HFFc6 (cell line): ENCODE measurements around the gene OR7A5. TPM values are rescaled to one million over a fixed set of nuclear protein-coding genes. Genes with fewer than 3 reads are reported as not detected.
"Not testable (repeated sequence)": the region's sequence is repeated elsewhere in the genome, so short reads cannot be mapped to it uniquely, and the experiment has no call there.

Experiments
- DNase-seq: peaks from one replicate; pipeline ENCODE4 v3.0.0-alpha.2; 2018
- H3K27ac Mint-ChIP-seq: 2 replicates; pipeline ENCODE4 v1.8.0; 2020; ENCODE audit warnings: mild to moderate bottlenecking, mixed read lengths
- H3K27me3 Mint-ChIP-seq: 2 replicates; pipeline ENCODE4 v1.8.0; 2021; ENCODE audit warnings: mild to moderate bottlenecking, moderate library complexity, mixed read lengths; ENCODE audit not compliant: insufficient read depth
- H3K36me3 Mint-ChIP-seq: 2 replicates; pipeline ENCODE4 v1.8.0; 2021; ENCODE audit warnings: low read depth, mixed read lengths
- H3K4me1 Mint-ChIP-seq: 2 replicates; pipeline ENCODE4 v1.8.0; 2020; ENCODE audit warnings: low read depth, mixed read lengths
- H3K4me3 Mint-ChIP-seq: 2 replicates; pipeline ENCODE4 v1.8.0; 2020; ENCODE audit warnings: mild to moderate bottlenecking, moderate library complexity, mixed read lengths
- H3K9me3 Mint-ChIP-seq: 2 replicates; pipeline ENCODE4 v1.8.0; 2020; ENCODE audit warnings: mild to moderate bottlenecking, mixed read lengths
- CTCF ChIP-seq: fragments of 200-600 bp; sonication (generic); IDR thresholded peaks from 2 replicates; pipeline ENCODE4 v1.5.0; 2021; ENCODE audit warnings: antibody characterized with exemption, mild to moderate bottlenecking
- total RNA-seq, 6 experiments: library from RNA; stranded (reverse); fragmentation: NEBNext Ultra II Directional; extraction: Animal tissue kit (Norgen Biotek cat#: 25700); gene quantifications; 2 replicates in 1 of 6; 3 replicates in 5 of 6; pipeline ENCODE4 v1.2.3, GENCODE V29; 2021

Gene OR7A5
- total RNA-seq, 6 experiments from 2014 or later: not detected

DNA sequence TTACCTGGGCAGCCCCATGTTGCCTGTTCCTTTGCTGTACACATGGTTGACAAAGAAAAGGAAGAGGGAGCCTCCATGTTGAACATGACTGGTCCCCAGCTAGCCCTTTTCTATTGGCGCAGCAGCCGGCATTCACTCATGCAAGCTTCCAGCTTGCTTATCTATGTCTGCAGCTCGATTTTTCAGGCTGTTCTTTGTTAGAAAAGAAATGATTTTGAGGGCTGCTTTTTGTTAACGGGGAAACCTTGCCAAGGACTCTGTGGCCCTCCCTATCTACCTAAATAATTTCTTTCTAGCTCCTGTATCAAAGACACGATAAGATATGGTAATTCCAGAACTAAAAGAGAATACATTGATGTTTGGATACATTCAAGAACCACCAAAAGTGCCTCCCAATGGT lies 36.2 kb downstream of the OR7A5 start:
- Mint-ChIP-seq H3K36me3 (peaks cover 4% of the 10 kb centered on the region; the same call in 1 of the 2 replicates), H3K9me3 (peaks cover 10% of the 10 kb centered on the region; the same call in 1 of the 2 replicates), H3K4me3 (no peak overlapping the region), H3K4me1 (no peaks in the 10 kb centered on the region; the same call in 1 of the 2 replicates), H3K27ac (no peak overlapping the region), H3K27me3 (peaks cover 2% of the 10 kb centered on the region; the same call in 1 of the 2 replicates)
- no peak for DNase-seq
- no peak for TF ChIP-seq CTCF

DNA sequence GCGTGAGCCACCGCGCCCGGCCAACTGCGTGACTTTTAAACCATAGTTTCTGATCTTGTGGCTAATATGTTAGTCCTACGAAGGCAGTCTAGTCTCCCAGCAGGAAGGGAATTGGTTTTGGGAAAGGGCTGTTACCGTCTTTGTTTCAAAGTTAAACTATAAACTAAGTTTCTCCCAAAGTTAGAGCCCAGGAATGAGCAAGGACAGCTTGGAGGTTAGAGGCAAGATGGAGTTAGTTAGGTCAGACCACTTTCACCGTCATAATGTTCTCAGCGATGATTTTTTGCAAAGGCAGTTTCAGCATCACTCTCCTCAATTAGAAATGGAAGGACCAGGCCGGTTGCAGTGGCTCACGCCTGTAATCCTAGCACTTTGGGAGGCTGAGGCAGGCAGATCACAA lies 39.0 kb downstream of the OR7A5 start:
- Mint-ChIP-seq H3K4me1 (no peaks in the 10 kb centered on the region; the same call in 1 of the 2 replicates), H3K36me3 (no peaks in the 10 kb centered on the region), H3K4me3 (no peak overlapping the region), H3K27me3 (peaks cover 2% of the 10 kb centered on the region; the same call in 1 of the 2 replicates), H3K27ac (no peak overlapping the region), H3K9me3 (peaks cover 10% of the 10 kb centered on the region; the same call in 1 of the 2 replicates)
- TF ChIP-seq CTCF: no peak
- no peak for DNase-seq

DNA sequence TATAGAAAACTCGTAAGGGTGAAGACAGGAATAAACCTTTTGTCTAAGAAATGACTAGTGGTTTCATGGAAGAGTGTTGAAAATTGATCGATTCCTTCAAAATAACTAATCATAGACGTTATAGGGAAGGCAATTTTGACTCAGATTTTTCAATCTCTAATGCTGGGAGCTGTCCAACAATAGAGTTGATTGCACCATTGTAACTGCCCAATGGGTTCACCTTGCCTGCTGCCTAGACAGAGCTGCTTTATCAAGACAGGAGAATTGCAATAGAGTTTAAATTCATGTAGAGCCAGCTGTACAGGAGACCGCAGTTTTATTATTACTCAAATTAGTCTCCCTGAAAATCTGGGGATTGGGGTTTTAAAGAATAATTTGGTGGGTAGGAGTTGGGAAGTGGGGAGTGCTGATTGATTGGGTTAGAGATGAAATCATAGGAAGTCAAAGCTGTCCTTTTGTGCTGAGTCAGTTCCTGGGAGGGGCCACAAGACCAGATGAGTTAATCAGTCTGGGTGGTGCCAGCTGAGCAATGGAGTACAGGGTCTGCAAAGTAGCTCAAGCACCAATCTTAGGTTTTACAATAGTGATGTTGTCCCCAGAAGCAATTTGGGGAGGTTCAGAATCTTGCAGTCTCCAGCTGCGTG lies 39.8 kb downstream of the OR7A5 start:
- Mint-ChIP-seq H3K27me3 (no peaks in the 10 kb centered on the region; the same call in 1 of the 2 replicates), H3K9me3 (peaks cover 10% of the 10 kb centered on the region; the same call in 1 of the 2 replicates), H3K27ac (no peak overlapping the region), H3K4me3 (no peak overlapping the region), H3K4me1 (no peaks in the 10 kb centered on the region; the same call in 1 of the 2 replicates), H3K36me3 (no peaks in the 10 kb centered on the region)
- no peak for DNase-seq
- TF ChIP-seq CTCF: no peak

GRCh38 chr19:14792250-14792649 lies 42.7 kb downstream of the OR7A5 start:
- not testable (repeated sequence) for H3K27ac Mint-ChIP-seq, H3K27me3 Mint-ChIP-seq, H3K9me3 Mint-ChIP-seq, H3K4me1 Mint-ChIP-seq, DNase-seq, H3K36me3 Mint-ChIP-seq, H3K4me3 Mint-ChIP-seq

DNA sequence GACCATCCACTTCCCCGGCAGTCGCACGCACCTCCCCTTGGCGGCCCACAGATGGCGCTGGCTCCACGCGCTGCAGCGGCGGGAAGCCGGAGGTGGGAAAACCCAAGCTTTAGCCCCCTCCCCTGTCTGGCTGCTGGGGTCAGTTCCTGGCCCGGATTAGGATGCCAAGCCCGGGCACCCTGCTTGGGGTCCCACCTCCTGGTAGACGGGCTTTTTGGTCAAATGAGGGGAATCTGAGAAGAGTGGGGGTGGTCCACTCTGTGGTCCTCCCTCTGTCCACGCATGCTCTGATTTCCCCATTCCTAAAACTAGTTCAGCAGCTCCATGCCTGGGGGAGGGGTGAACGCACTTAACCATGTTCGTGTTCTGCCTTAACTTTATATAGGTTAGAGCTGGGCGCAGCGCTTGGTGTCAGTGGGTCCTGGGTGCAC lies 48.5 kb downstream of the OR7A5 start:
- Mint-ChIP-seq H3K4me1 (peaks cover 12% of the 10 kb centered on the region; the same call in 1 of the 2 replicates), H3K27ac (no peak overlapping the region), H3K4me3 (no peak overlapping the region), H3K36me3 (no peaks in the 10 kb centered on the region), H3K27me3 (peaks cover 4% of the 10 kb centered on the region), H3K9me3 (peaks cover 4% of the 10 kb centered on the region; the same call in 1 of the 2 replicates)
- TF ChIP-seq CTCF: peak; percentile 70
- DNase-seq: no peak

DNA sequence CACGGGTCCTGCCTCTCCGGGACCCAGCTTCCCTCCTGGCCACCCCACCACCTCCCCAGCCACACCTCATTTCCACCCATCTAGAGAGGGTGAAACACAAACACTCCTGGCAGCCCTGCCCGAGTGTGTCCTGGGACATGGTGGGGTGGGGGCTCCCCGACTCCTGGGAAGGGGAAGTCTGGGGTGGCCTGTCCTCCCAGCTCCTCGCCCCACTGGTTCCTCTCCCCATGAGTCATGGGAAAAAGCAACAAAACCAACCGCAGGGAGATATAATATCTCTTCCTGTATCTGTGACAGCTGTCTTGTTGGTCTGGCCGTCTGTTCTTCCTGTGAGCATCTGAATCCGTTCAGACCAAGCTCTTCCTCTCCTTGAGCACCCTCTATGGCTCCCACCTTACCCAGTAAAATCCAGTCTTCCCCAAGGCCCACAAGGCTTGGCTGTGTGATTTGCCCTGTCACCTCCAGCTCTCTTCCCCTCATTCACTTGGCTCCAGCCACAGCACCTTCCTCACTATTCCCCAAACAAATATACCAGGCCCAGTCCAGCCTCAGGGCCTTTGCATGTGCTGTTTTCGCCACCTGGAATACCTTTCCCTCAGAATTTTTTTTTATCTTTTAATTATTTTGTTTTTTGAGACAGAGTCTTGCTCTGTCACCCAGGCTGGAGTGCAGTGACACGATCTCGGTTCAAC lies 49.7 kb downstream of the OR7A5 start:
- H3K27me3 Mint-ChIP-seq, H3K27ac Mint-ChIP-seq, H3K4me3 Mint-ChIP-seq, H3K9me3 Mint-ChIP-seq, DNase-seq, H3K36me3 Mint-ChIP-seq: not testable (repeated sequence)
- H3K4me1 Mint-ChIP-seq: peaks cover 12% of the 10 kb centered on the region; the same call in 1 of the 2 replicates

DNA sequence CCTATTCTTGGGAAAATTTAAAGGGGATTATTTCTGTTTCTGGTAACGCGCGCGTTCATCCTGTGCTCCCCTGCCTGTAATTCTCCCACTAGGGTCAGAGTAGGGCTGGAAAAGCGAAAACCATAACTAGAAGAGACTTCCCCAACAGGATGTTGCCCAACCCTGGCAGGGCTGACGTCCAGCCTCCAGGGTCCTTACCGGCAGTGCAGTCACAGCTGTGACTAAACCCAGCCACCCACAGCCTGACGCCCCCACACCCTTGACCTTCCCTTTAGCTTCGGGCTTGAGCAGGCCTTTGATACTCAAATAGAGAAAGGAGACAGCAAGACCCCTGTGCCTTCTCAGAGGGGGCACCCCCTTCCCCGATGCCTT lies 50.3 kb downstream of the OR7A5 start:
- H3K36me3 Mint-ChIP-seq, H3K27ac Mint-ChIP-seq, H3K27me3 Mint-ChIP-seq, DNase-seq, H3K9me3 Mint-ChIP-seq: not testable (repeated sequence)
- Mint-ChIP-seq H3K4me1 (peaks cover 12% of the 10 kb centered on the region; the same call in 1 of the 2 replicates), H3K4me3 (peak overlapping the region; percentile 50; the same call in 1 of the 2 replicates)

- not testable (repeated sequence) for H3K4me3 Mint-ChIP-seq, H3K27ac Mint-ChIP-seq, DNase-seq, H3K9me3 Mint-ChIP-seq, H3K27me3 Mint-ChIP-seq, H3K36me3 Mint-ChIP-seq
- peaks cover 12% of the 10 kb centered on the region; the same call in 1 of the 2 replicates for H3K4me1 Mint-ChIP-seq
Measured at GRCh38 chr19:14783410-14783998, 51.5 kb downstream of the OR7A5 start.
